HL-60 (cell line): ENCODE results near the gene TACR2.

ENCODE experiments used
- POLR2AphosphoS5 ChIP-seq: IDR thresholded peaks from 2 replicates; pipeline ENCODE4 v1.6.1; 2012; ENCODE audit warnings: low read depth
- SPI1 ChIP-seq: IDR thresholded peaks from 2 replicates; pipeline ENCODE4 v1.6.1; 2012; ENCODE audit warnings: low read depth, mild to moderate bottlenecking, borderline replicate concordance
- TF ChIP-seq, protein P1 (sequence below): IDR thresholded peaks from one replicate; pipeline ENCODE4 v1.5.1; 2011; ENCODE audit warnings: low read length, control low read depth, inconsistent platforms; ENCODE audit not compliant: insufficient read depth
- TF ChIP-seq, protein P2 (sequence below): IDR thresholded peaks from 2 replicates; pipeline ENCODE4 v1.6.1; 2012; ENCODE audit warnings: low read depth; ENCODE audit not compliant: insufficient replicate concordance

DNA sequence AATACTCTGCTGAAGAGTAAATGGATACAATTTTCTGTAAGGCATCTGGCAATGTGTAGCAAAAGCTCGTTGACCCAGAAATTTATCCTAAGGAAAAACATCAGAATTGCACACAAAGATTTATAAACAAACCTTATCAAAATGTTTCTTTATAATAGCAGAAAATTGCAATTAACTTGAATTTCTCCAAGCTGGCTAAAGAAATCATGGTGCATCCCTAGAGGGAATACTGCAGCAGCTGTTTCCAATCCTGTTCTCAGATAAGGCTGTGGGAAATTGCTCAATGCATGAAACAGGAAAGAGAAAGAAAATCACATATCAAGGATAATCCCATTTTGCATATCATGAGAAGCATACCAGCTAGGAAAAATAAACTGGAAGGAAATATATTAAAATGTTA, 18.7 kb downstream of the TACR2 start:
- TF ChIP-seq, protein P1, sequence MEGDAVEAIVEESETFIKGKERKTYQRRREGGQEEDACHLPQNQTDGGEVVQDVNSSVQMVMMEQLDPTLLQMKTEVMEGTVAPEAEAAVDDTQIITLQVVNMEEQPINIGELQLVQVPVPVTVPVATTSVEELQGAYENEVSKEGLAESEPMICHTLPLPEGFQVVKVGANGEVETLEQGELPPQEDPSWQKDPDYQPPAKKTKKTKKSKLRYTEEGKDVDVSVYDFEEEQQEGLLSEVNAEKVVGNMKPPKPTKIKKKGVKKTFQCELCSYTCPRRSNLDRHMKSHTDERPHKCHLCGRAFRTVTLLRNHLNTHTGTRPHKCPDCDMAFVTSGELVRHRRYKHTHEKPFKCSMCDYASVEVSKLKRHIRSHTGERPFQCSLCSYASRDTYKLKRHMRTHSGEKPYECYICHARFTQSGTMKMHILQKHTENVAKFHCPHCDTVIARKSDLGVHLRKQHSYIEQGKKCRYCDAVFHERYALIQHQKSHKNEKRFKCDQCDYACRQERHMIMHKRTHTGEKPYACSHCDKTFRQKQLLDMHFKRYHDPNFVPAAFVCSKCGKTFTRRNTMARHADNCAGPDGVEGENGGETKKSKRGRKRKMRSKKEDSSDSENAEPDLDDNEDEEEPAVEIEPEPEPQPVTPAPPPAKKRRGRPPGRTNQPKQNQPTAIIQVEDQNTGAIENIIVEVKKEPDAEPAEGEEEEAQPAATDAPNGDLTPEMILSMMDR = no peak
- TF ChIP-seq POLR2AphosphoS5 (no peak), SPI1 (no peak)
- TF ChIP-seq, protein P2, sequence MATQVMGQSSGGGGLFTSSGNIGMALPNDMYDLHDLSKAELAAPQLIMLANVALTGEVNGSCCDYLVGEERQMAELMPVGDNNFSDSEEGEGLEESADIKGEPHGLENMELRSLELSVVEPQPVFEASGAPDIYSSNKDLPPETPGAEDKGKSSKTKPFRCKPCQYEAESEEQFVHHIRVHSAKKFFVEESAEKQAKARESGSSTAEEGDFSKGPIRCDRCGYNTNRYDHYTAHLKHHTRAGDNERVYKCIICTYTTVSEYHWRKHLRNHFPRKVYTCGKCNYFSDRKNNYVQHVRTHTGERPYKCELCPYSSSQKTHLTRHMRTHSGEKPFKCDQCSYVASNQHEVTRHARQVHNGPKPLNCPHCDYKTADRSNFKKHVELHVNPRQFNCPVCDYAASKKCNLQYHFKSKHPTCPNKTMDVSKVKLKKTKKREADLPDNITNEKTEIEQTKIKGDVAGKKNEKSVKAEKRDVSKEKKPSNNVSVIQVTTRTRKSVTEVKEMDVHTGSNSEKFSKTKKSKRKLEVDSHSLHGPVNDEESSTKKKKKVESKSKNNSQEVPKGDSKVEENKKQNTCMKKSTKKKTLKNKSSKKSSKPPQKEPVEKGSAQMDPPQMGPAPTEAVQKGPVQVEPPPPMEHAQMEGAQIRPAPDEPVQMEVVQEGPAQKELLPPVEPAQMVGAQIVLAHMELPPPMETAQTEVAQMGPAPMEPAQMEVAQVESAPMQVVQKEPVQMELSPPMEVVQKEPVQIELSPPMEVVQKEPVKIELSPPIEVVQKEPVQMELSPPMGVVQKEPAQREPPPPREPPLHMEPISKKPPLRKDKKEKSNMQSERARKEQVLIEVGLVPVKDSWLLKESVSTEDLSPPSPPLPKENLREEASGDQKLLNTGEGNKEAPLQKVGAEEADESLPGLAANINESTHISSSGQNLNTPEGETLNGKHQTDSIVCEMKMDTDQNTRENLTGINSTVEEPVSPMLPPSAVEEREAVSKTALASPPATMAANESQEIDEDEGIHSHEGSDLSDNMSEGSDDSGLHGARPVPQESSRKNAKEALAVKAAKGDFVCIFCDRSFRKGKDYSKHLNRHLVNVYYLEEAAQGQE = no peak
